Adipocyte (in vitro differentiated cells): Measurements from ENCODE around the gene AOX1.
"Not testable (repeated sequence)": the region's sequence is repeated elsewhere in the genome, so short reads cannot be mapped to it uniquely, and the experiment has no call there.

ENCODE experiments used
- DNase-seq: peaks from one replicate; pipeline ENCODE4 v3.0.0-alpha.2; 2015; ENCODE audit warnings: low read depth
- H3K27me3 ChIP-seq: replicated peaks from 2 replicates; pipeline ENCODE4 v1.7.0; 2013; ENCODE audit warnings: mild to moderate bottlenecking, low read length, moderate library complexity; ENCODE audit not compliant: control insufficient read depth, insufficient read depth
- H3K36me3 ChIP-seq: 2 replicates; pipeline ENCODE4 v1.7.0; 2013; ENCODE audit warnings: low read length, mild to moderate bottlenecking, moderate library complexity; ENCODE audit not compliant: control insufficient read depth, insufficient read depth, severe bottlenecking
- H3K4me1 ChIP-seq: 2 replicates; pipeline ENCODE4 v1.7.0; 2013; ENCODE audit warnings: mild to moderate bottlenecking, low read length, moderate library complexity; ENCODE audit not compliant: control insufficient read depth, insufficient read depth
- H3K4me3 ChIP-seq: 2 replicates; pipeline ENCODE4 v1.7.0; 2013; ENCODE audit warnings: mild to moderate bottlenecking, low read length, moderate library complexity
- H3K9ac ChIP-seq: 2 replicates; pipeline ENCODE4 v1.7.0; 2013; ENCODE audit warnings: mild to moderate bottlenecking, low read length, moderate library complexity
- H3K9me3 ChIP-seq: 2 replicates; pipeline ENCODE4 v1.7.0; 2013; ENCODE audit warnings: mild to moderate bottlenecking, low read length, moderate library complexity; ENCODE audit not compliant: control insufficient read depth

AOX1 gene

DNA sequence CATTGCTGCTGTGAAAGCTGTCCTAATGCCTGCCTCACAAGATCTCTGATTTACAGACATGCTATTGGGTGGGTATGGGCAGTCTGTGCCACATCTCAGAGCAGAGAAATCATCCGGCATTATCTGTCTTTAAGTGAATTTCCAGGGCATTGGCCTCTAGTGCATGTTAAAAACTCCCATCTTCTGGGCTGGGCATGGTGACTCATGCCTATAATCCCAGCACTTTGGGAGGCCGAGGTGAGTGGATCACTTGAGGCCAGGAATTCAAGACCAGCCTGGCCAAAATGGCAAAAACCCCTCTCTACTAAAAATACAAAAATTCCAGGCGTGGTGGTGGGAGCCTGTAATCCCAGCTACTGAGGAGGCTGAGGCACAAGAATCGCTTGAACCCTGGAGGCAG lies 42.6 kb downstream of the AOX1 start:
- not testable (repeated sequence) for H3K9me3 ChIP-seq, H3K4me3 ChIP-seq, H3K27me3 ChIP-seq, H3K9ac ChIP-seq, DNase-seq
- H3K36me3 ChIP-seq = peaks cover 97% of the 10 kb centered on the region
- peaks cover 29% of the 10 kb centered on the region for H3K4me1 ChIP-seq

DNA sequence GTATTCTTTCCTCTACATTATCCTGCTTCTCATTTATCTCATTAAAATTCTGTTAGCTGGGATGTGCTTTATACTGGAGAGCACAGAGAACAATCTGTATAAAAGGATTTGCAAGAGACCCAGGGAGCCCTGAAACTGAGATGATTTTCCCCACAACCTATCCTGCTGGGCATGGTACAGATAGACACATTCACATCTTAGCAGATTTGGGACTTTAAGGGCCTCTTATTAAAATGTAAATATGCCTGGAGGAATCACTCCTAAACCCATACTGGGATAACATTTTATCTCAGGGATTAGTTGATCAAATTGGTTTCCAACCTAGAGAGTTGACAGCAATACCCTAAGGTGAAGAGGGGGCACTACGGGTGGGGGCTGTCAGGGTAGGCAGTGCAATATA lies 45.5 kb downstream of the AOX1 start:
- DNase-seq = no peak
- Histone ChIP-seq H3K4me1 (peaks cover 19% of the 10 kb centered on the region), H3K27me3 (no peaks in the 10 kb centered on the region), H3K9ac (no peak overlapping the region), H3K9me3 (no peaks in the 10 kb centered on the region), H3K36me3 (peaks cover 97% of the 10 kb centered on the region), H3K4me3 (no peak overlapping the region)

DNA sequence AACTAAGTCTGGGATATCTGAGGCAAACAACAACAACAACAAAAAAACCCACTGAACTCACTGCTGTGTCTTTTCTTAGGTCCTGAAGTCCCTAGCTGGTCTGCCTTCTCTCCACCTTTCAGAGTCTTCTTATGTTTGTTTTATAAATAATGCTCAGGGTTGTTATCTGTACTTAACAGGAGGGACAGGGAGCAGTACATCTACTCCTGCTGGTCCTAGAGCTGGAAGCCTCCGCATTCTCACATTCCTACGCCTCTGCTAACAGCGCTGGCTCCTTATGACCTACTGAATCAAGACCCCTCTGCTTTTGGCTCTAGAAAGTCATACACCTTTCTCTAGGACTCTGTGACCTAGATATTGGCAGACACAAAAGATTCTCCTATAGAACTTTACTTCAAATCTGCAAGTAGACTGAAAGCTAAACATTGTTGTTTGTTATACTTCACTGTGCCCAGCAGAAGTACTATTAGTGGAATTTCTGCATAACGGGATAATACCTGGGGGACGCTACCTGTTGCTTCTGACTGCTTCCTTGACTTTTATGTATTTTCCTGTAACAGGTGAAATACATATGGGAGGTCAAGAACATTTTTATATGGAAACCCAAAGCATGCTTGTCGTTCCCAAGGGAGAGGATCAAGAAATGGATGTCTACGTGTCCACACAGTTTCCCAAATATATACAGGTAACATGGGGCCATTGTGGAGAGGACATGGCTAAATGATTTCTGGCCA lies 48.6 kb downstream of the AOX1 start:
- H3K27me3 ChIP-seq = no peaks in the 10 kb centered on the region
- DNase-seq = no peak
- no peak overlapping the region for H3K4me3 ChIP-seq
- H3K9ac ChIP-seq = peak overlapping the region; percentile 1
- H3K36me3 ChIP-seq = peaks cover 97% of the 10 kb centered on the region
- H3K4me1 ChIP-seq = peaks cover 14% of the 10 kb centered on the region
- no peaks in the 10 kb centered on the region for H3K9me3 ChIP-seq

DNA sequence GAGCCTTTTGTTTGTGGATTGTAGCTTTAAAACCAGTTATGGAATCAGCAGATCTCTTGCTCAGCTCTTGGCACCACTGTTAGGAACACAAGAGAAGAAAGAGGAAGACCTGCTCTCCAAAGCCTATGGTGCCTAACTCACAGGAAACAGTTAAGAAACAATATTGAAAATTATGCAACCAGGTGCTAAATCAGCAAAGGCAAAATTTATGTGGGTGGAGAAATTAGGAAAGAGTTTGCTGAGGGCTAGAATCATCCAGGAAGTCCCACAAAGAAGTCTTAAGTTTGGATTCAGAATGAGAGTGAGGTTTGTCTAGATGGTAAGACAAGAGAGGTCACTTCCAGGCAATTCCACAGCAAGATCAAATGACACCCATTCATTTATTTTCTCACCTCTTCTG lies 49.4 kb downstream of the AOX1 start:
- H3K36me3 ChIP-seq = peaks cover 95% of the 10 kb centered on the region
- no peaks in the 10 kb centered on the region for H3K9me3 ChIP-seq
- no peak for DNase-seq
- H3K27me3 ChIP-seq = no peaks in the 10 kb centered on the region
- no peak overlapping the region for H3K4me3 ChIP-seq
- peaks cover 14% of the 10 kb centered on the region for H3K4me1 ChIP-seq
- H3K9ac ChIP-seq = peak overlapping the region; percentile 27

DNA sequence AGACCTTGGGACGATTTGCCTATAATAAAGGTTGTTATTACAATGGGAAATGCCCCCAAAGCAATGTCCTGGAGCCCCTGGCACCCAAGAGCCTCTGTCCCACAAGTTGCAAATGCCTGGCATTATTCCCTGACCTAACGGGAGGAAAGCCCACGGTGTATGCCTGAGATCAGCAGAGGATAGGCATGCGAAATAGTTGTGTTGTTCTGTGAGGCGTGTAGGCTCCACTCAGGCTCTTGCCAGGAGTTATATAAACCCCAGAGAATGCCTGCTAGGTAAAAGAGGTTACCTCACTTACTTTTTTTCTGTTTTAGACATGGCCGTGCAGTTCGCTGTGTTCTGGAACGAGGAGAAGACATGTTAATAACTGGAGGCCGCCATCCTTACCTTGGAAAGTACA lies 52.1 kb downstream of the AOX1 start:
- Histone ChIP-seq H3K9ac (no peak overlapping the region), H3K9me3 (no peaks in the 10 kb centered on the region), H3K36me3 (peaks cover 98% of the 10 kb centered on the region), H3K4me3 (no peak overlapping the region), H3K4me1 (peaks cover 17% of the 10 kb centered on the region), H3K27me3 (no peaks in the 10 kb centered on the region)
- DNase-seq = no peak

GRCh38 chr2:200640176-200640575 lies 54.4 kb downstream of the AOX1 start:
- Histone ChIP-seq H3K9me3 (no peaks in the 10 kb centered on the region), H3K36me3 (peaks cover 98% of the 10 kb centered on the region), H3K9ac (no peak overlapping the region), H3K27me3 (no peaks in the 10 kb centered on the region), H3K4me1 (peaks cover 8% of the 10 kb centered on the region), H3K4me3 (no peak overlapping the region)
- DNase-seq = no peak

- H3K27me3 ChIP-seq = no peaks in the 10 kb centered on the region
- no peak overlapping the region for H3K4me3 ChIP-seq
- H3K4me1 ChIP-seq = peaks cover 4% of the 10 kb centered on the region
- H3K9ac ChIP-seq = no peak overlapping the region
- peaks cover 98% of the 10 kb centered on the region for H3K36me3 ChIP-seq
- H3K9me3 ChIP-seq = no peaks in the 10 kb centered on the region
- no peak for DNase-seq
Observed at GRCh38 chr2:200640901-200641300, 55.1 kb downstream of the AOX1 start.

- not testable (repeated sequence) for H3K4me3 ChIP-seq, H3K9me3 ChIP-seq, H3K27me3 ChIP-seq, DNase-seq
- H3K9ac ChIP-seq = peak overlapping the region; percentile 33
- peaks cover 95% of the 10 kb centered on the region for H3K36me3 ChIP-seq
- peaks cover 38% of the 10 kb centered on the region for H3K4me1 ChIP-seq
Observed at GRCh38 chr2:200648518-200649281, 62.9 kb downstream of the AOX1 start.

GRCh38 chr2:200649724-200650123 lies 63.9 kb downstream of the AOX1 start:
- H3K9ac ChIP-seq = peak overlapping the region; percentile 18
- H3K36me3 ChIP-seq = peaks cover 95% of the 10 kb centered on the region
- no peak overlapping the region for H3K4me3 ChIP-seq
- H3K4me1 ChIP-seq = peaks cover 38% of the 10 kb centered on the region
- H3K27me3 ChIP-seq = no peaks in the 10 kb centered on the region
- H3K9me3 ChIP-seq = peaks cover 7% of the 10 kb centered on the region
- DNase-seq = no peak

DNA sequence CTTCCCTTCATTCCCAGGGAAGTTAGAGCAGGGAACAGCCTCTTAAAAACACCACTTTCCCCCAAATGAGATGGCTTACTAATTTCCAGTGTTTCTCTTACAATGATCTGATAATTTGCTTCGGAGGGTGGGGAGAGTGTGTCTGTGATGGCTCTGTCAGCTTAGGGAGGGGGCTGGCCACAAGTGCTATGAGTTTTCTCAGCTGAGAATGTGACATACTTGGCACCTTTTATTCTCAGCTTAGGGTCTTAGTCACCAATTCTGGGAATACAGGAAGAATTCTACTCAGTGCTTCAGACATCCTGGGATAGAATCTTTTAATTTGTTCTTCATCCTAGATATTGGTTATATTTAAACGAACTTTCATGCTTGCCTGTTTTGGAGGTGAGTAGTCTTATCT lies 64.4 kb downstream of the AOX1 start:
- no peak for DNase-seq
- Histone ChIP-seq H3K4me1 (peaks cover 39% of the 10 kb centered on the region), H3K4me3 (no peak overlapping the region), H3K9me3 (peaks cover 7% of the 10 kb centered on the region), H3K36me3 (peaks cover 95% of the 10 kb centered on the region), H3K9ac (peak overlapping the region; percentile 18), H3K27me3 (no peaks in the 10 kb centered on the region)

DNA sequence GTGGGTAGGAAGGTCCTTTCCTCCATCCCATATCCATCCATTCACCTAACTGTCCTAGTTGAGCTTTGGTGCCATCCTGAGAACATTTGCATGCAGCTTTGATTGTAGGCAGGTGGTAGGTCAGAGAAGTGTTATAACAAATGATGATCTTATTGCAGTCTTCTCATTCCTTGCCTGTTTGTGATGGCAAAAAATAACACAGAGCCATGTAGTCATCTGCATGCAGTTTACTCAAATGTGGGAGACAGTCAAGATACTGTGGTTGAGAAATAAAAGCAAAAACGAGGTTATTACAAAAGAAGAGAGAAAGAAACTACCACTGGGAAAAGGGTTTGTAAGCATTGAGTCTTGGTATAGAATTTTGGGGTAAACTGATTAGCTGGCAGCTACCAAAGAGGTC lies 66.3 kb downstream of the AOX1 start:
- no peak overlapping the region for H3K9ac ChIP-seq
- H3K4me1 ChIP-seq = peaks cover 53% of the 10 kb centered on the region
- H3K36me3 ChIP-seq = peaks cover 81% of the 10 kb centered on the region
- H3K9me3 ChIP-seq = no peaks in the 10 kb centered on the region
- no peaks in the 10 kb centered on the region for H3K27me3 ChIP-seq
- DNase-seq = peak; percentile 37
- H3K4me3 ChIP-seq = no peak overlapping the region
